GM15510 (cell line): ENCODE data around the gene STAM.

Experiments used
- POLR2A ChIP-seq: IDR thresholded peaks from 3 replicates; pipeline ENCODE4 v1.6.1; 2011; ENCODE audit warnings: borderline replicate concordance; ENCODE audit not compliant: insufficient read length; ENCODE audit errors: extremely low read depth

STAM gene

GRCh38 chr10:17689137-17689536 lies 45.2 kb downstream of the STAM start:
- no peak for TF ChIP-seq POLR2A

GRCh38 chr10:17693009-17693408 lies 49.1 kb downstream of the STAM start:
- TF ChIP-seq POLR2A: no peak

- TF ChIP-seq POLR2A: no peak
Measured at GRCh38 chr10:17698696-17699095, 54.7 kb downstream of the STAM start.

GRCh38 chr10:17701301-17701700 lies 57.4 kb downstream of the STAM start:
- TF ChIP-seq POLR2A: no peak

- TF ChIP-seq POLR2A: no peak
Measured at GRCh38 chr10:17703706-17704105, 59.8 kb downstream of the STAM start.

GRCh38 chr10:17708821-17709220 lies 64.9 kb downstream of the STAM start:
- no peak for TF ChIP-seq POLR2A

- no peak for TF ChIP-seq POLR2A
Measured at GRCh38 chr10:17709492-17709891, 65.5 kb downstream of the STAM start.

- no peak for TF ChIP-seq POLR2A
Measured at GRCh38 chr10:17710181-17710580, 66.2 kb downstream of the STAM start.

GRCh38 chr10:17712053-17712452 lies 68.1 kb downstream of the STAM start:
- TF ChIP-seq POLR2A: no peak

GRCh38 chr10:17712717-17713471 lies 68.9 kb downstream of the STAM start:
- TF ChIP-seq POLR2A: no peak

- no peak for TF ChIP-seq POLR2A
Measured at GRCh38 chr10:17713758-17714157, 69.8 kb downstream of the STAM start.

- no peak for TF ChIP-seq POLR2A
Measured at GRCh38 chr10:17716161-17716560, 72.2 kb downstream of the STAM start.

GRCh38 chr10:17725703-17726102 lies 81.8 kb downstream of the STAM start:
- TF ChIP-seq POLR2A: no peak

- no peak for TF ChIP-seq POLR2A
Measured at GRCh38 chr10:17729630-17730029, 85.7 kb downstream of the STAM start.

GRCh38 chr10:17730667-17731066 lies 86.7 kb downstream of the STAM start:
- TF ChIP-seq POLR2A: no peak

- TF ChIP-seq POLR2A: no peak
Measured at GRCh38 chr10:17731331-17732020, 87.5 kb downstream of the STAM start.
